WERI-Rb-1 (cell line): ENCODE measurements around the gene FAM111A.

Experiments
- DNase-seq: peaks from one replicate; pipeline ENCODE4 v3.0.0-alpha.2; 2020
- H3K27ac ChIP-seq: fragments of 250-450 bp; sonication (Bioruptor Pico); 2 replicates; pipeline ENCODE4 v1.5.1; 2020; ENCODE audit warnings: mild to moderate bottlenecking, moderate library complexity
- H3K27me3 ChIP-seq: fragments of 250-450 bp; sonication (Bioruptor Pico); 2 replicates; pipeline ENCODE4 v1.5.1; 2021; ENCODE audit warnings: mild to moderate bottlenecking, low read depth, moderate library complexity; ENCODE audit not compliant: insufficient read depth, severe bottlenecking
- H3K36me3 ChIP-seq: fragments of 250-450 bp; sonication (Bioruptor Pico); 2 replicates; pipeline ENCODE4 v1.5.1; 2020; ENCODE audit warnings: mild to moderate bottlenecking, moderate library complexity
- H3K4me3 ChIP-seq: 2 replicates; pipeline ENCODE4 v1.5.1; 2011; ENCODE audit warnings: low read depth, mild to moderate bottlenecking, control low read depth, low read length
- H3K9me3 ChIP-seq: fragments of 250-450 bp; sonication (Bioruptor Pico); 2 replicates; pipeline ENCODE4 v1.5.1; 2021; ENCODE audit warnings: mild to moderate bottlenecking, moderate library complexity; ENCODE audit not compliant: severe bottlenecking
- CTCF ChIP-seq: IDR thresholded peaks from 2 replicates; pipeline ENCODE4 v1.5.1; 2011; ENCODE audit warnings: low read depth, mild to moderate bottlenecking, control low read depth, inconsistent platforms, low read length

The FAM111A gene

GRCh38 chr11:59171508-59172322 lies 29.1 kb downstream of the FAM111A start, which contains the start of gene DTX4:
Gene DTX4, plus strand, starts transcription at chr11:59172132. Its CDS starts 464 bp downstream, at chr11:59172596.
- DNase-seq, result peak; percentile 92
- Histone ChIP-seq H3K4me3 (peak within 1 kb of the TSS; percentile 30), H3K9me3 (no peaks in the 10 kb centered on the region), H3K27me3 (peaks cover 79% of the 10 kb centered on the region), H3K27ac (no peak within 1 kb of the TSS), H3K36me3 (no peaks in the 10 kb centered on the region)
- peak; percentile 91 for TF ChIP-seq CTCF

- H3K4me3 ChIP-seq, result peak overlapping the region; percentile 30
- H3K9me3 ChIP-seq, result no peaks in the 10 kb centered on the region
- H3K27ac ChIP-seq, result no peak overlapping the region
- TF ChIP-seq CTCF, result no peak
- peaks cover 80% of the 10 kb centered on the region for H3K27me3 ChIP-seq
- DNase-seq, result peak; percentile 11
- H3K36me3 ChIP-seq, result no peaks in the 10 kb centered on the region
Observed at GRCh38 chr11:59172345-59173079, 29.9 kb downstream of the FAM111A start.

- H3K27ac ChIP-seq, result no peak overlapping the region
- DNase-seq, result peak; percentile 15
- H3K9me3 ChIP-seq, result no peaks in the 10 kb centered on the region
- no peaks in the 10 kb centered on the region for H3K36me3 ChIP-seq
- no peak overlapping the region for H3K4me3 ChIP-seq
- H3K27me3 ChIP-seq, result peaks cover 80% of the 10 kb centered on the region
- TF ChIP-seq CTCF, result no peak
Observed at GRCh38 chr11:59173080-59173963, 30.7 kb downstream of the FAM111A start.

GRCh38 chr11:59173964-59174663 lies 31.5 kb downstream of the FAM111A start:
- peaks cover 76% of the 10 kb centered on the region for H3K27me3 ChIP-seq
- H3K27ac ChIP-seq, result no peak overlapping the region
- no peak for DNase-seq
- TF ChIP-seq CTCF, result no peak
- H3K36me3 ChIP-seq, result no peaks in the 10 kb centered on the region
- peaks cover under 1% of the 10 kb centered on the region for H3K9me3 ChIP-seq
- H3K4me3 ChIP-seq, result no peak overlapping the region

- Histone ChIP-seq H3K36me3 (no peaks in the 10 kb centered on the region), H3K27me3 (peaks cover 75% of the 10 kb centered on the region), H3K9me3 (peaks cover 6% of the 10 kb centered on the region), H3K4me3 (no peak overlapping the region), H3K27ac (no peak overlapping the region)
- DNase-seq, result no peak
- no peak for TF ChIP-seq CTCF
Observed at GRCh38 chr11:59174664-59175033, 32.0 kb downstream of the FAM111A start.
